Activated CD8-positive, alpha-beta T cell treated with anti-CD3 and anti-CD28 coated beads for 36 hours (primary cell): ENCODE results near the gene HDAC8. TPM values are rescaled to one million over a fixed set of nuclear protein-coding genes. Genes with fewer than 3 reads are reported as not detected.

Experiments
- ATAC-seq: fragments of 200-7000 bp; cut with Tn5 transposase; one replicate; pipeline ENCODE4 v1.10.0; 2021; ENCODE audit warnings: mild to moderate bottlenecking, moderate library complexity
- CTCF ChIA-PET: fragments of 350-600 bp; sonication (Branson Sonifier 250); formaldehyde crosslinking; loops from one replicate; lab custom pipeline; 2021; ENCODE audit warnings: antibody characterized with exemption; lab: Charles Lee
- POLR2A ChIA-PET: fragments of 350-600 bp; sonication (Branson Sonifier 250); formaldehyde crosslinking; loops from one replicate; lab custom pipeline; 2021; ENCODE audit warnings: antibody characterized with exemption; lab: Charles Lee
- DNase-seq: peaks from one replicate; pipeline ENCODE4 v3.0.0-alpha.2; 2020
- H3K27ac Mint-ChIP-seq: one replicate; pipeline ENCODE4 v1.8.0; 2021; ENCODE audit warnings: mild to moderate bottlenecking, mixed read lengths
- H3K27me3 Mint-ChIP-seq: one replicate; pipeline ENCODE4 v1.8.0; 2021; ENCODE audit warnings: mixed read lengths
- H3K36me3 Mint-ChIP-seq: one replicate; pipeline ENCODE4 v1.8.0; 2021; ENCODE audit warnings: low read depth, mixed read lengths
- H3K4me1 Mint-ChIP-seq: one replicate; pipeline ENCODE4 v1.8.0; 2021; ENCODE audit warnings: low read depth, mixed read lengths
- H3K4me3 Mint-ChIP-seq: one replicate; pipeline ENCODE4 v1.8.0; 2021; ENCODE audit warnings: mild to moderate bottlenecking, moderate library complexity, mixed read lengths
- H3K9me3 Mint-ChIP-seq: one replicate; pipeline ENCODE4 v1.8.0; 2021; ENCODE audit warnings: mixed read lengths
- intact Hi-C: fragments of 100-400 bp; cut with micrococcal nuclease; formaldehyde crosslinking; loops from one replicate; pipeline ENCODE4 v1.10.0; 2022
- total RNA-seq, 2 experiments: library from RNA; stranded (reverse); gene quantifications; one replicate each; pipeline ENCODE4 v1.2.3, GENCODE V29; 2021
- TF ChIP-seq, protein P1 (sequence below): fragments of 200-600 bp; IDR thresholded peaks from one replicate; pipeline ENCODE4 v1.8.0; 2022; ENCODE audit warnings: antibody characterized with exemption, mild to moderate bottlenecking

The HDAC8 gene
- total RNA-seq, 2 experiments from 2014 or later, result 14.6 to 17.8 TPM

DNA sequence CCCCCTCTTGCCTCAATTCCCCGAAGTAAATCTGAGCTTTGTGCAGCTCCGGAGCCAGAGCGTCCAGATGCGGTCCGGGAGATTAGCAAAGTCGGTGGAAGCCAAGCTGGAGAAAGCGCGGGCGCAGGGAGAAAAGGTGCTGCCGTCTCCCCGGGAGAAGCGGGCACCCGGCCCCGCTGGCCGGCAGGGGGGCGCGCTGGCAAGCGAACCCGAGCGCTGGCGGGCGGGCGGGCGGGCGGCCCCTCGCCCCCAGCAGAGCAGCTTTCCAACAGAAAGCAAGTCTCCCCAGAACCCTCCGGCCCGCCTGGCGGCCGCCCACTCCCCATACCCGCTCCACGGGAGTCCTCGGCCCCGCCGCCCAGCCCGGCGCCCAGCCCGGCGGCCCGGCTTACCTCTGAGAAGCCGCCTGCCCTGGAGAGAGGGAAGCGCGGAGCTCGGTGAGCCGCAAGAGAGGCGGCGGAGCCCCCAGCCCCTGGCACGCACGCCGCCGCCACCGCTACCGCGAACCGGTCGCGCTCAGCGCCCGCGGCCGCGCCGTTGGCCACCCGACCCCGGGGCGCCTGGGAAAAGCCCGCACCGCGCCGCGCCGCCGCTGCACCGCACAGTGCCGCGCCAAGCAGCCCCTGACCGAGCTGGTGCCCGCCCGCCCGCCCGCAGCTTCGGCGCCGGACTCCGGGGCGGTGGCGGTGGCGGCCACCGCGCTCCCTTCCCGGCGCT is 266.4 kb downstream of the HDAC8 start:
- no peak for DNase-seq
- POLR2A ChIA-PET, result interaction anchor here (0.8 to 2.8 kb wide), 2 partner anchors 30 to 267 kb away, joined by 3 to 14 read pairs; partner anchors contain the start of gene RPS4X
- CTCF ChIA-PET, result interaction anchor here (1.4 to 1.8 kb wide), 2 partner anchors 29 to 61 kb away, joined by 3 to 8 read pairs; partner anchors contain the start of gene RPS4X

DNA sequence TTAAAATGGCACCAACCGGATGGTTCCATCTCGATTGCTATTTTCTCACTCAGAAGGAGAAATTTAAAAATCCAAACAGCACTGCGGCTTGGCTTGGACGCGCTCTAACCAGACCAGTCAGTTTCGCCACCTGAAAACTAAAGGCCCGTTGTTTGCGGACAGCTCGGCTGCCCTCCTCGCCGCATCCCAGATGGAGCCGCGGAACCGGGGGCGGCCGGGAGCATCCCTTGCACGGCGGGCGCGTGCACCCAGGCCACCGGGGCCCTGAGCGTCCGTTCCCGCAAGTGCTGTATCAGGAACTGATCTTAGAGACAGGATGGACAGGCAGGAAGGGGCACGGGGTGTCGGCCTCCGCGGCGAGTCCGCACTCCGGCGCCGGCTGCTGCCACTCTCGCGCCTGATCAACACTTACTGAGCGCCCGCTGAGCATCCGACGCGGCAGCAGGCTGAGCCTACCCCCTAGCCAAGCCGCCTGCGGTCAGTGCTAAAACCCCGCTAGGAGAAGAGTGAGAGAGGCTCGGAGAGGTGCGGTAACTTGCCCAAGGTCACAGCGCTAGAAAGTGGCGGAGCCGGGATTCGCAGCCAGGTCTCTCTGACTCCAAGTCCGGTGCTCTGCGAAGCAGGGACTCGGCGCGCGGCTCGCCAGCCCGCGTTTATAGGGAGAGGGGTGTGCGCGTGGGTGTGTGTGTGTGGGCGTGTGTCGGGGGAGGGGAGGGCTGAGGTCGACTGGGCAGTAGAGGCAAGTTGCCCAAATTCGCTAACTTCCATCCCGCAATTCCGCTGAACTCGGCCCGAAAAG is 267.2 kb downstream of the HDAC8 start, which contains the start of gene CITED1:
Gene CITED1 (minus strand): TSS at position 629 of the 799 bp plus-strand sequence. CDS start 3,045 bp downstream, outside the sequence.
- TF ChIP-seq, protein P1, sequence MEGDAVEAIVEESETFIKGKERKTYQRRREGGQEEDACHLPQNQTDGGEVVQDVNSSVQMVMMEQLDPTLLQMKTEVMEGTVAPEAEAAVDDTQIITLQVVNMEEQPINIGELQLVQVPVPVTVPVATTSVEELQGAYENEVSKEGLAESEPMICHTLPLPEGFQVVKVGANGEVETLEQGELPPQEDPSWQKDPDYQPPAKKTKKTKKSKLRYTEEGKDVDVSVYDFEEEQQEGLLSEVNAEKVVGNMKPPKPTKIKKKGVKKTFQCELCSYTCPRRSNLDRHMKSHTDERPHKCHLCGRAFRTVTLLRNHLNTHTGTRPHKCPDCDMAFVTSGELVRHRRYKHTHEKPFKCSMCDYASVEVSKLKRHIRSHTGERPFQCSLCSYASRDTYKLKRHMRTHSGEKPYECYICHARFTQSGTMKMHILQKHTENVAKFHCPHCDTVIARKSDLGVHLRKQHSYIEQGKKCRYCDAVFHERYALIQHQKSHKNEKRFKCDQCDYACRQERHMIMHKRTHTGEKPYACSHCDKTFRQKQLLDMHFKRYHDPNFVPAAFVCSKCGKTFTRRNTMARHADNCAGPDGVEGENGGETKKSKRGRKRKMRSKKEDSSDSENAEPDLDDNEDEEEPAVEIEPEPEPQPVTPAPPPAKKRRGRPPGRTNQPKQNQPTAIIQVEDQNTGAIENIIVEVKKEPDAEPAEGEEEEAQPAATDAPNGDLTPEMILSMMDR, result no peak
- peak; percentile 38 for ATAC-seq
- intact Hi-C loops, result loop anchor here (10.0 kb wide), 1 partner anchor 239 kb away; no protein-coding TSS in a partner anchor
- Mint-ChIP-seq H3K9me3 (no peaks in the 10 kb centered on the region), H3K27ac (no peak within 1 kb of the TSS), H3K27me3 (peaks cover 52% of the 10 kb centered on the region), H3K4me1 (peaks cover 21% of the 10 kb centered on the region), H3K36me3 (no peaks in the 10 kb centered on the region), H3K4me3 (peak within 1 kb of the TSS; percentile 68)
- ChIA-PET POLR2A (interaction anchor here (2.8 kb wide), 1 partner anchor 29 kb away, joined by 14 read pairs; the partner anchor contains the start of gene RPS4X), CTCF (no interaction called here)
- DNase-seq, result peak; percentile 19

More for the DNA sequence above, 266.4 kb downstream of the HDAC8 start:
- Mint-ChIP-seq H3K27ac (no peak overlapping the region), H3K27me3 (peaks cover 52% of the 10 kb centered on the region), H3K4me3 (peak overlapping the region; percentile 68), H3K36me3 (no peaks in the 10 kb centered on the region), H3K4me1 (peaks cover 21% of the 10 kb centered on the region), H3K9me3 (no peaks in the 10 kb centered on the region)
- intact Hi-C loops, result loop anchor here (10.0 kb wide), 1 partner anchor 239 kb away; no protein-coding TSS in a partner anchor
- ATAC-seq, result no peak
- TF ChIP-seq, protein P1, result no peak

DNA sequence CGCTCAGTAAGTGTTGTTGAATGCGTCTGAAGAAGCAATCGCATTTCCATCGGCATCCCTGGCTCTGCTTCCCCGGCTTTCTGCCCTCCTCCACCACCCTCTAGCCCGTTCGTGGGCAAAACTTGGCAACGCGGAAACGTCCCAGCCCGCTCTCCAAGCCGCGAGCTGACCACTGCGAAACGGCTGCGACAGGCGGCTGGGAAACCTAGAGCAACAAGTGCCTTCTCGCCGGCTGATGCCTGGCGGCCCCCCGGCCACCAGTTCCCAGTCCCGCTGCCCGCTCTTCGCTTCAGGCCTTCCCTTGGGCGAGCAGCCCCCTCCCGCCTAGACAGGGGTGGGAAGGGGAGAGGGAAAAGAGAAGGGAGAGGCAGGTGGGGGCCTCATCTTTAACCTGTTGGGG is 267.8 kb downstream of the HDAC8 start:
- Mint-ChIP-seq H3K36me3 (no peaks in the 10 kb centered on the region), H3K9me3 (no peaks in the 10 kb centered on the region), H3K4me3 (peak overlapping the region; percentile 60), H3K27me3 (peaks cover 52% of the 10 kb centered on the region), H3K27ac (no peak overlapping the region), H3K4me1 (peaks cover 21% of the 10 kb centered on the region)
- intact Hi-C loops, result loop anchor here (10.0 kb wide), 1 partner anchor 240 kb away; no protein-coding TSS in a partner anchor
- DNase-seq, result no peak
- ChIA-PET CTCF (no interaction called here), POLR2A (no interaction called here)
- no peak for ATAC-seq
- TF ChIP-seq, protein P1, result no peak

DNA sequence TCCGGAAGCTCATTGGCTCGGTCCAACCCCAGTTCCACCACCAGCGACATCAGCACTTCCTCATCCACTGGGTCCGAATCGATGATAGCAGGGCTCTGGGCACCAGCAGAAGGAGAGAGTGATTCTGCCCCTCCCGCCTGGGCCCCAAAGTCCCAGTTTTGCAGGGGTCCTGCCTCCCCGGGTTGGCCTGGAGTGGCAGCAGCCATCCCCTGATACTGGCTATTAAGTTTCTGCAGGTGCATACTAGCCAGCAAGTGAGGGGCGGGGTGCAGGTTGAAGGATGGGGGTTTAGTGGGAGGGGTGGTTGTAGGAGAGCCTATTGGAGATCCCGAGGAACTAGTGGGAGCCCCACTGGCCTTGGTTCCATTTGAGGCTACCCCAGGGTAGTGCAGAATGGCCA is 270.9 kb downstream of the HDAC8 start:
- no peaks in the 10 kb centered on the region for H3K36me3 Mint-ChIP-seq
- TF ChIP-seq, protein P1, result no peak
- H3K27ac Mint-ChIP-seq, result no peak overlapping the region
- H3K9me3 Mint-ChIP-seq, result no peaks in the 10 kb centered on the region
- H3K27me3 Mint-ChIP-seq, result peaks cover 44% of the 10 kb centered on the region
- H3K4me3 Mint-ChIP-seq, result no peak overlapping the region
- ATAC-seq (no peak), DNase-seq (no peak)
- intact Hi-C loops, result loop anchor here (10.0 kb wide), 1 partner anchor 243 kb away; no protein-coding TSS in a partner anchor
- H3K4me1 Mint-ChIP-seq, result peaks cover 3% of the 10 kb centered on the region
- CTCF ChIA-PET, result no interaction called here
- POLR2A ChIA-PET, result interaction anchor here (0.9 kb wide), 1 partner anchor 47 kb away, joined by 3 read pairs; no protein-coding TSS in a partner anchor
